NCI-H460 (cell line): ENCODE measurements around the gene CTIF. TPM values are rescaled to one million over a fixed set of nuclear protein-coding genes. Genes with fewer than 3 reads are reported as not detected.

Experiments
- DNase-seq: peaks from one replicate; pipeline ENCODE4 v3.0.0-alpha.2; 2016; ENCODE audit warnings: low read depth; ENCODE audit errors: extremely low read depth
- total RNA-seq: library from RNA; depleted of rRNA; stranded (reverse); fragments of >200 nt; shearing (Covaris generic); gene quantifications from 2 replicates; pipeline ENCODE4 v1.2.3, GENCODE V29; 2014

The CTIF gene
- total RNA-seq, 1 experiment from 2014 or later, result 57.0 TPM

- no peak for DNase-seq
These were observed 182.5 kb downstream of the CTIF start for GRCh38 chr18:48721312-48721711.

DNA sequence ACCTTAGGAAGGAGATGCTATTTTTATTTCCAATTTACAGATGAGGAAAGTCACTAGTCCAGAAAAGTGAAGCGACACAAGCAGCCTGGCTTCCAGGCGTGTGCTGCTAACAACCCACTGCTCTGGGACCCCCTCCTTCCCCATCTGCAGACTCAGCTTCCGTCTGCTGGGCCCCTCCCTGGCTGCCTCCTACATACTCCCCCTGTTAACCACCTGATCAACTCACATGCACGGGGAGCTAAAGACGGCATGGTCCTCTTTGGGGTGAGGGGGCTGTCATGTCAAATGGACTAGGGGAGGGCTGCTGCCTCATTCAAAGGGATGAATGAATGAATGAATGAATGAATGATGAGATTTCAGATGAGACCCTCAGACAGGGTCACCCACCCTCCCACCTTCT, 184.2 kb downstream of the CTIF start:
- no peak for DNase-seq

- no peak for DNase-seq
These were observed 185.0 kb downstream of the CTIF start for GRCh38 chr18:48723837-48724236.

DNA sequence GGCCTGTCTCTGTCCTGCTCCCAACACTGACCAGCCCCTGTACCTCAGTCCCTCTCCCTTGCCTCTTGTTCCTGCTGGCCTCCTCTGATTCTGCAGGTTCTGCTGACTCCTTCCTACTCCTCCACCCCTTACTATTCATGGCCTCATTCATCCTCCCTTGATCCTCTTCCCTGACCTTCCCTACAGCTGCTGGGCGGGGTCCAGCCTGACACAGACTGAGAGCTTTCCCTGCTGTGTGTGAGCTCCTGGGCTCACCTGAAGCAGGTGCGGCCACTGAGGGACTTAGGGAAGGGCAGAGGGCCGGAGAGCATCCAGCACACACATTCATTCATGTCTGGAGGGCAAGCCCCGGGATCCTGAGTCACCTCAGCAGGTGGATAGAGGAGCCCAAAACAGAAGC, 185.6 kb downstream of the CTIF start:
- DNase-seq, result no peak

GRCh38 chr18:48724939-48725338, 186.1 kb downstream of the CTIF start:
- no peak for DNase-seq

GRCh38 chr18:48725562-48725961, 186.7 kb downstream of the CTIF start:
- DNase-seq, result no peak

DNA sequence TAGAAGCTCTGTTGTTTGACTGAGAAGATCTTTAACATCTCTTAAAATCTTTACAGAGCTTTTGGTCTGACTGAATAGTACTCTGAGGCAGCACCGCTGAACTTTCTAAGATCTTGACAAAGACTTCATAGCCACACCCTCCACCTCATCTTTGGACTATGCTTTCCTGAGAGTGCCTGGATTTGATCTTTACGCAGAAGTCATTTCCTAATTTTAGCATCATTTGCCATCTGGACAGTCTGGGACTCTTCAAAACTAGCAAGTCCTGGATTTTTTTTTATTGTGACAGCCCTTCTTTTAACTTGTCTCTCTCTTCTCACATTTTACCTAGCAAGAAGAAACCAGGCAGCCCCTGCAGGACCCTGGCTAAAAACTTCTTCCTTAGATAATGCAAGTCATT, 188.8 kb downstream of the CTIF start:
- DNase-seq, result no peak

DNA sequence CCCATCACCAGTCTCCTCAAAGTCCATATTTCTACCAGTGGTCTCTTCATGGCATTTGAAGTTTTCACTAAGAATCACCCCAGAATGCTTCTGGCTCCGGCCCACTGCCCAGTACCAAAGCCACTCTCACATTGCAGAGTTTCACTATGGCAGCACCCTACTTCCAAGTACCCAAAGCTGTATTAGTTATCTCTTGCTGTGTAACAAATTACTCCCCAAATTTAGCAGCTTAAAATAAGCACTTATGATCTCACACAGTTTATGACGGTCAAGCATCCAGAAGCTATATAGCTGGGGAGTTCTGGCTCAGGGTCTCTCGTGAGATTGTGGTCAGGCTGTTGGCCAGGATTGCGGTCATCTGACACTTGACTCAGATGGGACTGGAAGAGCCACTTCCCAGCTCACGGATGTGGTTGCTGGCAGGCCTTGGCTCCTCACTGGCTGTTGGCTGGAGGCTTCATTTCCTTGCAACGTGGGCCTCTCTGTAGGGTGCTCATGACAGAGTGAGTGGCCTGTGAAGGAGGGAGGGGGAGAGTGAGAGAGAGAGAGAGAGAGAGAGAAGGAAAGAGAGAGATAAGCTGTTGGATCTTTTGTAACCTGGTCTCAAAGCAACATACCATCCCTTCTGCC, 189.5 kb downstream of the CTIF start:
- no peak for DNase-seq

DNA sequence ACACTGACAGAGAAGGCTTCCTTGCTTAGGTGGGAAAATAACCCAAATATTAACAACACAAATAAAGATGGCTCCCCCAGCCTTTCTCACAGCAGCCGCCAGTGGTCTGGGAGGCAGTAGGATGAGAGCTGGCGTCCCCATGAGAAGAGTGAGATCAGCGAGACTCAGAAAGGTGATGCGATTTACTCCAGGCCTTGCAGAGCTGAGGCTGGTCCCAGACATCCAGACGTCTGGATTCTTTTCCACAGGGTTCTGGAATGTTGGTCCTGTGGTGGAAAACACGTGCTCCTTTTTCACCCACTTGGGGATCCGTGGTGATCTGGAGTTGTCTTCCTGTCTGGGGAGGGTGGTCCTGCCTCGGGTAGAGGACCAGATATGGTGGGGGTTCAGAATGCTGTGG, 190.6 kb downstream of the CTIF start:
- DNase-seq, result no peak

DNA sequence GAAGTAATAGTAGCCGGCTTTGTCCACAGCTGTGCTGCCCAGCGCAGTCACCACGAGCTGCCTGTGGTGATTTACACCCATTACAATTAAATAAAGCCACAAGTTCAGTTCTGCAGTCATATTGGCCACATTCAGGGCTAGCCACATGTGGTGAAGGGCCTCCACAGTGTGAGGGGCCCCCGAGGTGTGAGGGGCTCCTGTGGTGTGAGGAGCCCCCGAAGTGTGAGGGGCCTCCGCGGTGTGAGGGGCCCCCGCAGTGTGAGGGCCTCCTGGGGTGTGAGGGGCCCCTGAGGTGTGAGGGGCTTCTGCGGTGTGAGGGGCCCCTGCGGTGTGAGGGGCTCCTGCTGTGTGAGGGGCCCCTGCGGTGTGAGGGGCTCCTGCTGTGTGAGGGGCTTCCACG, 191.2 kb downstream of the CTIF start:
- no peak for DNase-seq

DNA sequence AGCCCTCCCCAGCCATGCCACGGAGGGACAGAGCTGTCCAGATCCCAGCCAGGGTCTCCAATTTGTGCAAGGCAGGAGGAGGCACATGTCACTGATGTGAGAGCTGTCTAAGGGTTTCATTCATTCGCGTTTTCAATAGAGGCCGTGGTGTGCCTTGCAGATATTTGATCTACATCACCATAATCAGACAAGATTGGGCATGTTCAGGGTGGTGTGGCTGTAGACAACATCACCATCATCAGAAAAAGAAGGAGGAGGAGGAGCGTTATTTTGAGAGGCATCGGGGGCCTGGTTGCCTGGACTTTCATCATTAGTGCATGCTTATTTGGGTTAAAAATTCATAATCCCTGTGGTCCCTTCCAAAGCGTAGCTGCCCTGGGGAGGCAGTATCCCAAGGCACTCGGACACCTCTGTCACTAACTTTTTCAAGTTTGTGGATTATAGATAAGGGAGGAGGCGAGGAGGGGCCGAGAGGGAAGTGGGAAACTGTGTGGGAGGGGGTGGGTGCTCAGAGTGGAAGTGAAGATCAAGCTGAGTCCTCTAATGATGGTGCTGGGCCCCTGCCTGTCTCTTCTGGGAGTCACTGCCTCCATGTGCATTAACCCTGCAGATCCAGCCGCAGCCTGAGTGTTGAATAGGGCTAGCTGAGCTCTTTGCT, 194.1 kb downstream of the CTIF start:
- DNase-seq, result no peak

DNA sequence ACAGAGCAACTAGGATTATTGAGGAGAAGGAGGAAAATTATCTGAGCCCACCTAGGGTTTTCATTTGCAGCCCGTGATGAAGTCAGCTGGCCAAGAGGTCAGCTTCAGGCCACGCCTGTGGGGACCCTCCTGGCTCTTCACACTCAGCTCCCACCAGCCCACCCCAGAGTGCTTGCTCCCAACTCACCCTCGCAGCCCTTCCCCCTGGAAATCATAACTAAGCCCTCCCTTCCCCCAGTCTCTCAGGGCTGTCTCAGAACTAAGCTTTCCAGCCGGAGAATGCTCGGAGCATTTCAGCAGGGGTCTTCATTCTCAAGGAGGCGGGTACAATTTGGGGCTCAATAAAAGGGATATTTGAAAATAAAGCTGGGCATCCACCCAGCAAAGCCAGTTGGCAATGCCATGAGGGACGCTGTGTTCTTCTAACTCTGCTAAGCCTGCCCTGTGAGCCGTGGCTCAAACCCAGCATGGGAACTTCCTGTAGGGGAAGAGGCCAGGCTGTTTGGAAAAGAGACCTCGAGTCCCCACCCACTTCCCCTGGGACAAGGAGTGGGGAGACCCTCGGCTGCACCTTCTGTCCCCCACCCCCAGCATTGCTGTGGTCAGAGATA, 194.9 kb downstream of the CTIF start:
- DNase-seq, result no peak

- DNase-seq, result no peak
These were observed 195.6 kb downstream of the CTIF start for GRCh38 chr18:48734460-48734859.

DNA sequence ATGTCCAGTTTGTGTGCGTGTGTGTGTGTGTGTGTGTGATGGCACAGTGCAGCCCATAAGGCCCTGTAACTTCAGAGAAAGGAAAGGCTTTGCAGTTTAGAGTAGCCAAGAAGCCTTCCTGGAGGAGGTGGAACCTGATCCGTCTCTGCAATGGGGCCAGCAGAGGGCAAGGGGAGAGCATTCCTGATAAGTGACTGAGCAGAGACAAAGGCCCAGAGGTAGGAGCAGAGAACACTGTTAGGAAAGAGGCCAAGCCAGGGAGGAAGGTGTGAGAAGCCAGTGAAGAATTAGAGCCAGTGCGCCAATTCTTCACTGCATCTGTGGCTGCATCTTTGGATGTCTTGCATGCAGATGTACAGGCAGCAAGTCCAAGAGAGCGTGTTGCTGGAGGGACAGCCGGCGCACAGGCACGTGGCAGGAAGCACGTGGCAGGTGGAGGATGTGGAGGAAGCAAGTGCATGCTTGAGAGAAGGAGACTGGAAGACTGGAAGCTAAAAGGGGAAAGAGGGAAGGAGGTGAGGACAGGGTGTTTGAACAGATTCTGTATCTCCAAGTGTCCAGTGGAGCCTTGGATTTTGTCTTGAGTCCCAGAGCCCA, 196.3 kb downstream of the CTIF start:
- DNase-seq, result no peak

GRCh38 chr18:48735681-48736255, 196.9 kb downstream of the CTIF start:
- no peak for DNase-seq

DNA sequence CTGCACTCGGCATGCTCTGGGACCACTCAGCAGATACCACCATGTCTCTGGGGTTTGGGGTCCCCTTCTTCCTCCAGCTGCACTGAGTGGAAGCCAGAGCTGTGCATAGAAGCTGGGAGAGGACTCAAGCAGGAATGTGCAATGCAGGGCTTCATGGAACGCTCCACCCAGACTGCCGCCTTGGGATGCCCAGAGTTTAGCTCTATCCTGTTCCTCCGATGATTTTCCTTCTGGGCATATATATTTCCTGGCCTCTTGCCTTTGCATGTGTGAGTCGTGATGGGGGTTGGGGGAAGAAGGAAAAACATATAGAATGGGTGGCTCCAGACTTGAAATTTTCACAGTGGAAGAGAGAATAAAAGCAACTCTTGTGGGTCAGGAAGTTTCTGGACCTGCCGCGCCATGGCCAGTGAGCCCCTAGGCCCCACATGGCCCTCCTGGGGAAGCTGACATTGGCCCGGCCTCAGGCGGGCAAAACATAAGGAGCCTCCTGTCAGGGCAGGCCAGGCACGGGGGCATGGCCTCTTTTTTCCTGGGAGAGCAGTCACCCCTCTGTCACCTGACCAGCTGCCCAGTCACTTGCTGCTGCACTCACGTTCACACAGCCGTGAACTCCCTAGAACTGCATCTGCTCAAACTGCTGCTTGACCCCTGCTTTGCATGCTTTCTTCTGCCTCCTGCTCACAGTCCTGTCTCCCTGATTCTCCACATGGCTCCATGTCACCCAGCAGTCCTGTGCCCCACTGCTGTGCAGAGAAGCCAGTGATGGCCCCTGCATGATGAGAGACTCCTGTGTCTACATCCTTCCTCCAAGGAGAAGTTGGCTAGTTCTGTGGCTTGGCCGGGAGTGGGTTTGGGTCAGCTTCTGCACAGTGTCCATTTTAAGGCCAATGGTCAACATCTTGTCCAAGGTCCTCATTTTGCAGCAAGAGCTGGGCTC, 197.8 kb downstream of the CTIF start:
- DNase-seq, result no peak

DNA sequence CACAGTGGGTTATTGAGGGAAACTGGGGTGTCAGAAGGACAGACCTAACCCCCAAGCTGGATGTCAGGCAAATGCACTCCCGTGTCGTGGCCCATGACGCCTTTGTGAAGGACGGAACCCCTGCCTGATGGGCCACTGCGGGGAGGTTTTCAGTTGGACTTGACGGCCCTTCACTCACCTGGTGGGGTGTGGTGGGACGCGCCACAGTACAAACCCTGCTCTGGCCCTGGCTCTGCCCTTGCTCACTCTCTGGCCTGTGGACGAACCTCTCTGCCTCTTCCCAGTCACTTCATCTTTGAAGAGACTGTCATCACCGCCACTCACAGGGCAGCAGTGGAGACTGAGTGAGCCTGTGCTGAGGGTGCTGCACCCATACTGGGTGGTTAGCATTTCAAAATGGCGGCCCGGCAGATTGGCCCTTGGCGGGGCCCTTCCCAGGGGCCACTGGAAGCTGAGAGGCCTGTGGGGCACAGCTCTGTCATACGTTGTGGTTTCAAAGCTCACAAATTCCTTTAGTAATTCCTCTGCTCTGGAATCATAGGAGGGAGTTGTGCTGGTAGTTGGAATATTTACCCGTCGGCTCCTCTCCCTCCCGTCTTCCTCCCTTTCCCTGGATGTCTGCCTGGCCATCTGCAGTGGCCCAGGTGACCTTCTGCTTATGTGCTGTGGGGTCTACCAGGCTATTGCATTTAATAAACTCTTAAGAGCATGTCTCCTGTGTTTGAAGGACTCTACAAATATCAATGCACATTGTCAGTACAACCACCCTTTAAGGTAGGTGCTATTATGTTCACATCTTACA, 200.6 kb downstream of the CTIF start:
- DNase-seq, result no peak

GRCh38 chr18:48740068-48740440, 201.2 kb downstream of the CTIF start:
- DNase-seq, result no peak

GRCh38 chr18:48740851-48741485, 202.1 kb downstream of the CTIF start:
- no peak for DNase-seq
